WERI-Rb-1 (cell line): Measurements from ENCODE around the gene AFF3.
"Not testable (repeated sequence)": the region's sequence is repeated elsewhere in the genome, so short reads cannot be mapped to it uniquely, and the experiment has no call there.

ENCODE experiments used
- DNase-seq: peaks from one replicate; pipeline ENCODE4 v3.0.0-alpha.2; 2020
- H3K27ac ChIP-seq: fragments of 250-450 bp; sonication (Bioruptor Pico); 2 replicates; pipeline ENCODE4 v1.5.1; 2020; ENCODE audit warnings: mild to moderate bottlenecking, moderate library complexity
- H3K27me3 ChIP-seq: fragments of 250-450 bp; sonication (Bioruptor Pico); 2 replicates; pipeline ENCODE4 v1.5.1; 2021; ENCODE audit warnings: mild to moderate bottlenecking, low read depth, moderate library complexity; ENCODE audit not compliant: insufficient read depth, severe bottlenecking
- H3K36me3 ChIP-seq: fragments of 250-450 bp; sonication (Bioruptor Pico); 2 replicates; pipeline ENCODE4 v1.5.1; 2020; ENCODE audit warnings: mild to moderate bottlenecking, moderate library complexity
- H3K4me3 ChIP-seq: 2 replicates; pipeline ENCODE4 v1.5.1; 2011; ENCODE audit warnings: low read depth, mild to moderate bottlenecking, control low read depth, low read length
- H3K9me3 ChIP-seq: fragments of 250-450 bp; sonication (Bioruptor Pico); 2 replicates; pipeline ENCODE4 v1.5.1; 2021; ENCODE audit warnings: mild to moderate bottlenecking, moderate library complexity; ENCODE audit not compliant: severe bottlenecking
- TF ChIP-seq, protein P1 (sequence below): IDR thresholded peaks from 2 replicates; pipeline ENCODE4 v1.5.1; 2011; ENCODE audit warnings: low read depth, mild to moderate bottlenecking, control low read depth, inconsistent platforms, low read length

Gene AFF3

DNA sequence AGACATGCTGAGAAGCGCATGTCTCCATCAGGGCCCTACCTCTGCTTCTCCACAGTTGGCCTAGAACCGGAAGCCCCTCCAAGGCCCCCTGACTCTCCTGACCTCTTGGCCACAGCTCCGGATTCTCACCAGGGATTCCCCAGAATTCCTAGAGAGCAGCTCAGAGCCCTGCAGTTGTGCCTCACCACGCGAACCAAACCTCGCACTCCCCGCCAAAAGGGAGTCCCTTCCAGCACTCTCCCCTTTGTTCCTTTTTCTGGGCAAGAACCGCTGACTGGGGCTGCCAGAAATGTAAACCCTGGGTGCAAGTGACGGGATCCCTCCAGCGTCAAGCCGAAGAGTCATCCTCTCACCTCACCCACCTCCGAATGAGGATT lies 36.7 kb downstream of the AFF3 start:
- no peak overlapping the region for H3K27ac ChIP-seq
- TF ChIP-seq, protein P1, sequence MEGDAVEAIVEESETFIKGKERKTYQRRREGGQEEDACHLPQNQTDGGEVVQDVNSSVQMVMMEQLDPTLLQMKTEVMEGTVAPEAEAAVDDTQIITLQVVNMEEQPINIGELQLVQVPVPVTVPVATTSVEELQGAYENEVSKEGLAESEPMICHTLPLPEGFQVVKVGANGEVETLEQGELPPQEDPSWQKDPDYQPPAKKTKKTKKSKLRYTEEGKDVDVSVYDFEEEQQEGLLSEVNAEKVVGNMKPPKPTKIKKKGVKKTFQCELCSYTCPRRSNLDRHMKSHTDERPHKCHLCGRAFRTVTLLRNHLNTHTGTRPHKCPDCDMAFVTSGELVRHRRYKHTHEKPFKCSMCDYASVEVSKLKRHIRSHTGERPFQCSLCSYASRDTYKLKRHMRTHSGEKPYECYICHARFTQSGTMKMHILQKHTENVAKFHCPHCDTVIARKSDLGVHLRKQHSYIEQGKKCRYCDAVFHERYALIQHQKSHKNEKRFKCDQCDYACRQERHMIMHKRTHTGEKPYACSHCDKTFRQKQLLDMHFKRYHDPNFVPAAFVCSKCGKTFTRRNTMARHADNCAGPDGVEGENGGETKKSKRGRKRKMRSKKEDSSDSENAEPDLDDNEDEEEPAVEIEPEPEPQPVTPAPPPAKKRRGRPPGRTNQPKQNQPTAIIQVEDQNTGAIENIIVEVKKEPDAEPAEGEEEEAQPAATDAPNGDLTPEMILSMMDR = no peak
- no peak overlapping the region for H3K4me3 ChIP-seq
- H3K27me3 ChIP-seq = peaks cover 5% of the 10 kb centered on the region
- DNase-seq = no peak
- H3K9me3 ChIP-seq = no peaks in the 10 kb centered on the region
- H3K36me3 ChIP-seq = no peaks in the 10 kb centered on the region

DNA sequence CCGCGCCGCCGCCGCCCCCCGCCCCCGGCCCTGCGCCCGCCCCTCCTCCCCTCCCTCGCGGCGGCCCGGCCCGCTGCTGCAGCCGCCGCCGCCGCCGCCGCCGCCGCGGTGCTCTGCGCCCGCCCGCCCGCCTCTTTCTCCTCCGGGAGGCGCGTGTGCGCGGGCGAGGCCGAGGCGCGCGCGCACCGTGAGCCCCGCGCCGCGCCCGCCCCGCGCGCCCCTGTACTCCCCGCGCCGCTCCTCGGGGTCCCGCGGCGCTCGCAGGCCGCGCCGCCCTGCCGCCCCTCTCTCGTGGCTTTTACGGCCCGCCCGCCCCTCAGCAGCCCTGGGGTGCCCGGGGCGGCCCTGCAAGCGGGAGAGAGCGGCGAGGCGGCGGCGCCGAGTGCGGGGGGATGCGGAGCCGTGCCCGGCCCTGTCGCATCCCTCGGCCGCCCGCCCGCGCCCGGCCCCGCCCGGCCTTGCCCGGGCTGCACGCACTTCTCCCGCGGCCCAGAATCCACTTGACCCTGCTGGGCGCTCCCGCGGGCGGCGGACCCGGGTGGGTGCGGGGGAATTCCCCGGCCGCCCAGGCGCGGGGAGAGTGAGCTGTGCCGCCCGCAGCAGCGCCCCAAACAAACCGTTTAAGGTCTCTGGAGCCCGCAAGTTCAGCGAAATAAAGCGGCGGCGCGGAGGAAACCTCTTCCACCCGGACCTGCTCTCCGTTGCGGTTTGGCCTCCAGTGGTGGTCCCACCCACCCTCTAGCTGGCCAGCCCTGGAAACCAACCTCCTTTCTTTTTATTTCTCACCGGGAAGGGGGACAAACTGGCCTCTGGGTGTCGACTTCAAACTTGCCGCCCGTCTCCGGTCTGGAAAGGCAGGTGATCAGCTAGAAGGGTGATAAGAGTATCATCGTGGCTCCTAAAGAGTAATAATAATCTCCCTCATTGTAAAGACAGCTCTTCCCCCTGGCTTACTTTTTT lies 37.4 kb downstream of the AFF3 start:
- Histone ChIP-seq H3K9me3 (no peaks in the 10 kb centered on the region), H3K27me3 (peaks cover 5% of the 10 kb centered on the region), H3K4me3 (peak overlapping the region; percentile 36), H3K27ac (no peak overlapping the region), H3K36me3 (no peaks in the 10 kb centered on the region)
- peak; percentile 27 for DNase-seq
- TF ChIP-seq, protein P1 = no peak

- H3K9me3 ChIP-seq, H3K4me3 ChIP-seq, H3K27ac ChIP-seq, DNase-seq, H3K36me3 ChIP-seq, H3K27me3 ChIP-seq: not testable (repeated sequence)
Observed at GRCh38 chr2:100104265-100104664, 38.1 kb downstream of the AFF3 start.

DNA sequence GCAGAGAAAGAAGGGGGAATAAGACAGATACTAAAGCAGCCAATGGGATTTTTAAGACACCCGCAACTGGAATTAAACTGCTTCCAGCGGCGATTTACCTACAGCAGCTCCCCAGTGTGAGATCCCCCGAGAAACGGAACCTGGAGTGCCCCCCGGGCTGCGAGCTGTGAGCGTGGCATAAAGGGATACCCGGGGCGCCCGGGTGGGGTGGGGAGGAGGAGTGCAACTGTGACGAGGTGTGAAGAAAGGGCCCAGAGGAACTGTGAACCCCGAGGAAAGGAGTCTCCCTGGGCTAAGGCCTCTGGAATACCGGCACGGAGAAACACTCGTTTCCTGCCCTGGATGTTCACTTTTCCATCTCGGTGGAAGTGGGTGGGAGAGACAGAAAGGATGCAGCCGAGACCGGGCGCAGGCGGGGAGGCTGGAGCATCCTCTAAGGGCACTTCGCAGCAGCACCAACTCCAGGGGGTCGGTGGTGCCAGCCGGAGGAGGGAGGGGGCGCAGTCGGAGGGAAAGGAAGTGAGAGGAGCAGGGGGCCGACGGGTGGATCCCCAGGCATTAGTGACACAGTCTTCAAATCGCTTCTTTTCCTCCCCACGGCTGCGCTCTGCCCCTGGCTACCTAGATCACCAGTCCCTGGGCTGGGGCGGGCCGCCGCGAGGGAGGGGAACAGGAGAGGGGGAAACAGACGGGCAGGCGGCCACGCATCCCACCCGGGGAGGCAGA lies 38.7 kb downstream of the AFF3 start:
- H3K27ac ChIP-seq, DNase-seq, H3K36me3 ChIP-seq, H3K27me3 ChIP-seq, H3K9me3 ChIP-seq: not testable (repeated sequence)
- peak overlapping the region; percentile 18; the same call in 1 of the 2 replicates for H3K4me3 ChIP-seq

DNA sequence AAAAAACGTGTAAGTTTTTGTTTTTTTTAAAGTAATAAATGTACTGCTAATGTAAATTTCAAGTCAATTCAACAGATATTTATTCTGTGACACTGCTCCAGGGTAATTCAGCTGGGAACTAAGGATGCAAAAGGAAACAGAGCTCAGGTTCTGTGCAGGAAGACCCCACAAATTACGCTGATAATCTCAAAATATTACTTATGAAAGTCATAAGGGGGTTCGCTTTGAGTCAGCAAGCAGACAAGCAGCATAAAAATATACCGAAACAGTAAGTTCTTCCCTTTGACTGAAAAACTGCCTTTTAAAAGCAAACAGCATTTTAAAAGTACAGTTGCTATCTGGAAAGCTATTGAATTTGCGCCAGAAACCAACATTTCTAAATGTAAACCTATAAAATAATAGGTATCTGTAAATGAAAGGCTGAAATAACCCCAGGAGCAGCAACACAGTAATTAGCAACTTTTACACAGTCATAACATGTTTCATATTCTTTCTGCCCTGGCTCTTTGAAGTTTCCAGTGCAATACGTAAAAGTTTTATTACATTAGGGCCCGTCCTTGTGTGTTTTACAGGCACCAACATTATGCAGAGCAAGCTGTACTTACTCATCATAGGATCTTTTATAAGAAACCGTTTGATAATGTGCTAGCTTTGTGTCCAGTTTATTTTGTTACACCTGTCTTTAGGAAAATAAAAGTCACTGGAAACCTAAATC lies 39.8 kb downstream of the AFF3 start:
- not testable (repeated sequence) for H3K9me3 ChIP-seq, H3K27me3 ChIP-seq, DNase-seq, H3K27ac ChIP-seq, H3K36me3 ChIP-seq, H3K4me3 ChIP-seq

GRCh38 chr2:100098855-100099254 lies 43.5 kb downstream of the AFF3 start:
- not testable (repeated sequence) for H3K9me3 ChIP-seq, H3K27ac ChIP-seq, H3K4me3 ChIP-seq, DNase-seq, H3K27me3 ChIP-seq, H3K36me3 ChIP-seq

DNA sequence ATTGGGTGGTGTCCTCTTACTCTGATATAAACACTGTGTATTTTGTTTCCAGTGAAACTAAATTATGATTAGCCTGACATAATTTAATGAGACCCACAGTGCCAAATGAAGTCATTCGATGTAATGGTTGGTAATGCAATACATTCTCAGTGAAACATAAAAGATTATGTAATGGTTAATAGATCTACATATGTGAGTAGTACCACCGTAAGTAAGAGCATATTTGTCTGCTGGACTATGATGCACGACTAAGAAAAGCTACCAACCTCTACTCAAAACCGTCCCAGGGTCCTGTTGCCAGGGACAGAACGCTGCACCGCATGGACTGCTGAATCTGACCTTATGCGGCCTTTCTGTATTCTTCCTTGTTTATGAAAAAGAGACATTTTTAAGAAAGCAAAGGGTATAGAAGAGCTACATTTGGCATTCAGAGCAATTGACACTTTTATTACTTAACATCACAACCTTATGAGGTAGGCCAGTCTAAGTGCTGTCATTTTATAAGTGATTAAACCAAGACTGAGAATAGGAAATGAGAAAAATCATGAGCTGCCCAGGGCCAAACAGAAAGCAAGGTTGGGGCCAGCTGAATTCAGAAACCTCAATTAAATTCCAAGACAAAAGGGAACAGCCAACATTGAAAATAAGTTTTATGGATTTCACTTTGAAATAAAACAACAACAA lies 44.6 kb downstream of the AFF3 start:
- DNase-seq, H3K27me3 ChIP-seq, H3K9me3 ChIP-seq, H3K4me3 ChIP-seq, H3K27ac ChIP-seq, H3K36me3 ChIP-seq: not testable (repeated sequence)

DNA sequence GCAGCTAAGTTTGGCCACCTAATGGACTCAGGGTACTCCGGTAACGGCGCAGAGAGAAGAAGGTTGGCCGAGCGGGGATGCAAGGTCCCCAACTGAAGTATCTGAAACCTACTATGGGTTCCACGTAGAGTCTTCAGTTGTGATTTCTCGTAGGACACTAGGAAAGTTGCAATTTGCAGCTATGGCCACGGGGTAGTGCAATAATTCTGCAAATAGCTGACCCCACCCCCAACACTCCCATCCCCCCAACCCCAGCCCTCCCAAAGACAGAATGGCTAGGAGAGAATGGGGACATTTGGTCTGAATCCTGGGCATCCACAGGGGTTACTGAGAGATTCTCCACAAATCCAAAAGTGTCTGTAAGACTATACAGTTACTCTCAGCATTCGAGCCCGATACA lies 46.5 kb downstream of the AFF3 start:
- not testable (repeated sequence) for H3K27ac ChIP-seq, H3K4me3 ChIP-seq, H3K27me3 ChIP-seq, H3K36me3 ChIP-seq, DNase-seq, H3K9me3 ChIP-seq

- H3K9me3 ChIP-seq, H3K27ac ChIP-seq, H3K36me3 ChIP-seq, H3K27me3 ChIP-seq, H3K4me3 ChIP-seq, DNase-seq: not testable (repeated sequence)
Observed at GRCh38 chr2:100091807-100092206, 50.6 kb downstream of the AFF3 start.

GRCh38 chr2:100085744-100086143 lies 56.6 kb downstream of the AFF3 start:
- H3K9me3 ChIP-seq = not testable (repeated sequence)

GRCh38 chr2:100083421-100084216 lies 58.8 kb downstream of the AFF3 start:
- H3K27ac ChIP-seq, H3K9me3 ChIP-seq, H3K4me3 ChIP-seq, H3K36me3 ChIP-seq, H3K27me3 ChIP-seq, DNase-seq: not testable (repeated sequence)

More at GRCh38 chr2:100085744-100086143, 56.6 kb downstream of the AFF3 start:
- DNase-seq, H3K36me3 ChIP-seq, H3K27ac ChIP-seq, H3K27me3 ChIP-seq, H3K4me3 ChIP-seq: not testable (repeated sequence)
